Left hindlimb (tissue), 1 donor: ENCODE data around the gene HFE.
"Not testable (repeated sequence)": the region's sequence is repeated elsewhere in the genome, so short reads cannot be mapped to it uniquely, and the experiment has no call there.

Experiments
- DNase-seq: peaks from one replicate; pipeline ENCODE4 v3.0.0-alpha.2; 2018

The HFE gene

DNA sequence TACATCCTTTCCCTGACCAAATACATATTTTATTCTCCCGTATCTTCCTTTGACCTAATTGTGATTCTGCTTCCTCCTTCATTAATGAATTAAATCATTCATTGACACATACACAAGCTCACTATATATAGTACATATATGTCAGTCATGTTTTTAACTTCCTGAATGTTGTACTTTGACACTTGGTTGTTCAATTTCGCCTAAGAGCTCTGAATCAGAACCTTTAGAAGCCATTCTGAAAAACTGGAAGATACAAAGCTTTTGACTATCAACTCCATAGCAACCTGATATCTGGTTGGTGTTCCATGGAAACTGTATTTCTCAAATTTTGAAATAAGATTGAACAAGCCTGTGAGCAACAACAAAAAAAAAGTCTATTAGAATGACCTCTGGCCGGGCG, 27.3 kb upstream of the HFE start:
- DNase-seq, result no peak

- DNase-seq, result no peak
Observed at GRCh38 chr6:26064619-26065257, 22.5 kb upstream of the HFE start.

DNA sequence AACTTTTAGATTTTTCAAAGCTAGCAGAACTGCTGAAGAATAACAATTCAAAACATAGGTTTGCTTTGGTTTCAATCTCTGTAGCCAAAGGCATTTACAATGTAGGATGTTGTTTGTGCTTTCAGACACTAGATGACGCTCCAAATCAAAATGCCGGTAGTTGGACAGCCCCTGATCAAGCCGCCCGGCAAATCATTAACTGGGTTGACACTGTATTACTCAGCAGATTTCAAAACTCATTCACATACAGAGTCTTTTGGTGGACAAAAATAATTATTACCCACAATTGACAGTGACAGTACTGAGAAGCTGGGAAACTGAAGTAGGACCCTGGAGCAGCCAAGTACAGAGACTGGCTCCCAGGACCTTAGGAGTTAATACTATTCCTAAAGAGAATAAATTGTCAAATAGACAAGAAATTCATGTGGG, 21.3 kb upstream of the HFE start:
- peak; percentile 52 for DNase-seq

GRCh38 chr6:26067367-26067766, 19.9 kb upstream of the HFE start:
- no peak for DNase-seq

DNA sequence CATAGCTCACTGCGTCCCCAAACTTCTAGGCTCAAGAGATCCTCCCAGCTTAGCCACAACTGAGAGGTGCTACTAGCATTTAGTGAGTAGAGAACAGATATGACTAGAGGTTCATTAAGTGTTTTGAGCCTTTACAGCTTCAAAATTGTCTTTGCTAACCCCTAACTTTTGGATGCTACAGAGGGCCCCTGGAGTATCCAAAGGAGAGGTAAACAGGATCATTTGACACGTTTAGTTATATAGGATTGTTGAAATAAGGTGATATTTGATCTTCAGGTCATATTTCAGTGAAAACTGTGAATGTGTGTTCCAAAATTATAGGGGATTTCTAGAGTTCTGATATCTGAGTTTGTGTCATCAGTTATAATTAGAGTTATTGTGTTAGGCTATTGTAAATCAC, 19.2 kb upstream of the HFE start:
- DNase-seq, result no peak

- DNase-seq, result no peak
Observed at GRCh38 chr6:26071135-26071534, 16.1 kb upstream of the HFE start.

DNA sequence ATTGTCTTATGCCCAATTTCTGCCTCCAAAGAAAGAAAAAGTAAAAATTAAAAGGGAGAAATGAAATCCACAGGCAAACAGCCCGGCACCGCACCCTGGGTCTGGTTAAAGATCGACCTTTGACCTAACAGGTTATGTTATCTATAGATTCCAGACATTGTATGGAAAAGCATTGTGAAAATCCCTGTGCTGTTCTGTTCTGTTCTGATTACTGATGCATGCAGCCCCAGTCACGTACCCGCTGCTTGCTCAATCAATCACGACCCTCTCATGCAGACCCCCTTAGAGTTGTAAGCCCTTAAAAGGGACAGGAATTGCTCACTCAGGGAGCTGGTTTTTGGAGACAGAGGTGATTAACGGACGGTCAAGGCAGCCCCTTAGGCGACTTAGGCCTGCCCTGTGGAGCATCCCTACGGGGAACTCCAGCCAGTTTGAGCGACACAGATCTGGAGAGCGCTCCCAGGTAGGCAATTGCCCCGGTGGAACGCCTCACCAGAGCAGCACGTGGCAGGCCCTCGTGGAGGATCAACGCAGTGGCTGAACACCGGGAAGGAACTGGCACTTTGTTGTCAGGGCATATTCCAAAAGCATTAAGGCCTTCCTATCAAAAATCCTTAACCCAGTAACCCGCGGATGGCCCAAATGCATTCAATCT, 12.0 kb upstream of the HFE start:
- no peak for DNase-seq

- not testable (repeated sequence) for DNase-seq
Observed at GRCh38 chr6:26078066-26078465, 9.2 kb upstream of the HFE start.

DNA sequence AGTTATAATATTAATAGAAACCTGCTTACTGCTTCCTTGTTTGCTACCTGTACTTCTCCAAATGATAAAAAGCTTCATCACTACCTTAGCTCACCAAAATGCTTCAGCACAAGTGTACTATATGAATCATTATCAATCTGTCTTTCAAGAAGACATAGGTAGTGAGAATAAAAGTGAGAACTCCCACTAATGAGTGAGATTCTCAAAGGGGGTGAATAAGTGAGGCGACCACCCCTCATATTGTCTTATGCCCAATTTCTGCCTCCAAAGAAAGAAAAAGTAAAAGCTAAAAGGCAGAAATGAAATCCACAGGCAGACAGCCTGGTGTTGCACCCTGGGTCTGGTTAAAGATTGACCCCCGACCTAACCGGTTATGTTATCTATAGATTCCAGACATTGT, 6.1 kb upstream of the HFE start:
- not testable (repeated sequence) for DNase-seq

- DNase-seq, result no peak
Observed at GRCh38 chr6:26086211-26086610, 1.0 kb upstream of the HFE start.

DNA sequence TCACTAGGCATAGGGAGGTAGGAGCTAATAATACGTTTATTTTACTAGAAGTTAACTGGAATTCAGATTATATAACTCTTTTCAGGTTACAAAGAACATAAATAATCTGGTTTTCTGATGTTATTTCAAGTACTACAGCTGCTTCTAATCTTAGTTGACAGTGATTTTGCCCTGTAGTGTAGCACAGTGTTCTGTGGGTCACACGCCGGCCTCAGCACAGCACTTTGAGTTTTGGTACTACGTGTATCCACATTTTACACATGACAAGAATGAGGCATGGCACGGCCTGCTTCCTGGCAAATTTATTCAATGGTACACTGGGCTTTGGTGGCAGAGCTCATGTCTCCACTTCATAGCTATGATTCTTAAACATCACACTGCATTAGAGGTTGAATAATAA, 1.1 kb downstream of the HFE start:
- DNase-seq, result no peak

GRCh38 chr6:26089272-26089671, 2.0 kb downstream of the HFE start:
- no peak for DNase-seq

DNA sequence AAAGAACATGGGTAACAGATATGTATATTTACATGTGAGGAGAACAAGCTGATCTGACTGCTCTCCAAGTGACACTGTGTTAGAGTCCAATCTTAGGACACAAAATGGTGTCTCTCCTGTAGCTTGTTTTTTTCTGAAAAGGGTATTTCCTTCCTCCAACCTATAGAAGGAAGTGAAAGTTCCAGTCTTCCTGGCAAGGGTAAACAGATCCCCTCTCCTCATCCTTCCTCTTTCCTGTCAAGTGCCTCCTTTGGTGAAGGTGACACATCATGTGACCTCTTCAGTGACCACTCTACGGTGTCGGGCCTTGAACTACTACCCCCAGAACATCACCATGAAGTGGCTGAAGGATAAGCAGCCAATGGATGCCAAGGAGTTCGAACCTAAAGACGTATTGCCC, 5.2 kb downstream of the HFE start:
- no peak for DNase-seq

DNA sequence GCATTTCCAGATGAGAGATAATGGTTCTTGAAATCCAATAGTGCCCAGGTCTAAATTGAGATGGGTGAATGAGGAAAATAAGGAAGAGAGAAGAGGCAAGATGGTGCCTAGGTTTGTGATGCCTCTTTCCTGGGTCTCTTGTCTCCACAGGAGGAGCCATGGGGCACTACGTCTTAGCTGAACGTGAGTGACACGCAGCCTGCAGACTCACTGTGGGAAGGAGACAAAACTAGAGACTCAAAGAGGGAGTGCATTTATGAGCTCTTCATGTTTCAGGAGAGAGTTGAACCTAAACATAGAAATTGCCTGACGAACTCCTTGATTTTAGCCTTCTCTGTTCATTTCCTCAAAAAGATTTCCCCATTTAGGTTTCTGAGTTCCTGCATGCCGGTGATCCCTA, 6.8 kb downstream of the HFE start:
- no peak for DNase-seq

DNA sequence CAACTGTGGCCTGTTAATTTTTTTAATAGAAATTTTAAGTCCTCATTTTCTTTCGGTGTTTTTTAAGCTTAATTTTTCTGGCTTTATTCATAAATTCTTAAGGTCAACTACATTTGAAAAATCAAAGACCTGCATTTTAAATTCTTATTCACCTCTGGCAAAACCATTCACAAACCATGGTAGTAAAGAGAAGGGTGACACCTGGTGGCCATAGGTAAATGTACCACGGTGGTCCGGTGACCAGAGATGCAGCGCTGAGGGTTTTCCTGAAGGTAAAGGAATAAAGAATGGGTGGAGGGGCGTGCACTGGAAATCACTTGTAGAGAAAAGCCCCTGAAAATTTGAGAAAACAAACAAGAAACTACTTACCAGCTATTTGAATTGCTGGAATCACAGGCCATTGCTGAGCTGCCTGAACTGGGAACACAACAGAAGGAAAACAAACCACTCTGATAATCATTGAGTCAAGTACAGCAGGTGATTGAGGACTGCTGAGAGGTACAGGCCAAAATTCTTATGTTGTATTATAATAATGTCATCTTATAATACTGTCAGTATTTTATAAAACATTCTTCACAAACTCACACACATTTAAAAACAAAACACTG, 10.1 kb downstream of the HFE start:
- no peak for DNase-seq

DNA sequence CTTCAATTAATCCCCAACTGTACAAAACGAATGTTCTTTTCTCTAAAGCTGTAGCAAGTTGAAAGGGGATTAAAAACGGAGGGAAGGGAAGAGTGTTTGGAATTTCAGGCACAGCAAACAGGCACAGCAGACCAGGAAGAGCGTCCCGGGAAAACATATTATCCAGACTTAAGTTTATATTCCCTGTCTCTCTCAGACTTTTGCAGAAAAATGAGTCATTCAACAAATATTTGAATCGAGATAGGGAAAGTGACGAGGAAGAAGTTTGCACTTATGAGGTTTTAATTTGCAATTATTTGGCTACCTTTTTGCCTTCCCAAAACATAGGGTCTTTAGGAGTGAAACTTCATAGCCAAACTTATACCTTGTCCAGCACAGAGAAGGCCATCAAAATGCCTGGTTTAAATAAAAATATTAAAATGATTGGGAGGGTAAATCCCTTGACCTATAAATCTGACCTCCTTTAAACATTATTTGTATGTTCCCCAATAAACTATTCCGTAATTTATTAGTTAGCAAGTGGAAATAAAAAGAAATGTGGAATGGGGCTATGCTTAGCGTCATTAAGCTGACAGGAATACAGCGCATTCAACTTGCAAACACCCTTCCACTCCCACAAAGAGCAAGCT, 16.0 kb downstream of the HFE start:
- DNase-seq, result no peak

DNA sequence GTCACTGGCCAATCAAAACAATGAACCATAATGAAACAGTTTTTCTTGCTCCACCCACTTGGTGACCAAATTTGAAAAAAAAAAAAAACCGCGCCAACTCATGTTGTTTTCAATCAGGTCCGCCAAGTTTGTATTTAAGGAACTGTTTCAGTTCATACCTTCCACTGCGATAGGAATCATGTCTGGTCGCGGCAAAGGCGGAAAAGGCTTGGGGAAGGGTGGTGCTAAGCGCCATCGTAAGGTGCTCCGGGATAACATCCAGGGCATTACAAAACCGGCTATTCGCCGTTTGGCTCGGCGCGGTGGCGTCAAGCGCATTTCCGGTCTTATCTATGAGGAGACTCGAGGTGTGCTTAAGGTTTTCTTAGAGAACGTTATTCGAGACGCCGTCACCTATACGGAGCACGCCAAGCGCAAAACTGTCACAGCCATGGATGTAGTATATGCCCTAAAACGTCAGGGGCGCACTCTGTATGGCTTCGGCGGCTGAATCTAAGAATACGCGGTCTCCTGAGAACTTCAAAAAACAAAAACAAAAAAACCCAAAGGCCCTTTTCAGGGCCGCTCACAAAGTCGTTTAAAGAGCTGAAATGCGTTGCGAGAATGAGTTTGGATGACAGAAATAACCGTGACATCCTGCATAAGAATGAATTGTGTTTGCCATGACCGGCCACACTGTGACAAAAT, 16.7 kb downstream of the HFE start:
- peak; percentile 90 for DNase-seq

DNA sequence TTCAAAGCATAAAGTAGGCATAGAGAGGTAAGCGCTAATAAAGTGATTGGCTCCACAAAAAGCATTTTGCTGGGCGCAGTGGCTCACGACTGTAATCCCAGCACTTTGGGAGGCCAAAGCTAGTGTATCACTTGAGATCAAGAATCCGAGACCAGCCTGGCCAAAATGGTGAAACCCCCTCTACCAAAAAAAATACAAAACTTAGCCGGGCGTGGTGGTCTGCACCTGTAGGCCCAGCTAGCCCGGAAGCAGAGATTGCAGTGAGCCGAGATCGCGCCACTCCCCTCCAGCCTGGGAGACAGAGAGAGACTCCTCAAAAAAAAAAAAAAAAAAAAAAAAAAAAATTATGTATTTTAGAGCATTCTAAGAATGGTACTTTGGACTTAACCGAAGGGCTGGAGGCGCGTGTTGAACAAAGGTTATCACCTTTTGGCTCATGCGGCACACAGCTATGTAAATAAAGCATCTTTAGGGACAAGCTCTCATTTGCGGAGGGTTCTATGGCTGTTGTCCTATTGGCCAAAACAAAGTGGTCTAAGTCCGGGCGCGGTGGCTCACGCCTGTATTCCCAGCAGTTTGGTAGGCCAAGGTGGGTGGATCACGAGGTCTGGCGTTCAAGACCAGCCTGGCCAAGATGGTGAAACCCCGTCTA, 17.4 kb downstream of the HFE start:
- no peak for DNase-seq

DNA sequence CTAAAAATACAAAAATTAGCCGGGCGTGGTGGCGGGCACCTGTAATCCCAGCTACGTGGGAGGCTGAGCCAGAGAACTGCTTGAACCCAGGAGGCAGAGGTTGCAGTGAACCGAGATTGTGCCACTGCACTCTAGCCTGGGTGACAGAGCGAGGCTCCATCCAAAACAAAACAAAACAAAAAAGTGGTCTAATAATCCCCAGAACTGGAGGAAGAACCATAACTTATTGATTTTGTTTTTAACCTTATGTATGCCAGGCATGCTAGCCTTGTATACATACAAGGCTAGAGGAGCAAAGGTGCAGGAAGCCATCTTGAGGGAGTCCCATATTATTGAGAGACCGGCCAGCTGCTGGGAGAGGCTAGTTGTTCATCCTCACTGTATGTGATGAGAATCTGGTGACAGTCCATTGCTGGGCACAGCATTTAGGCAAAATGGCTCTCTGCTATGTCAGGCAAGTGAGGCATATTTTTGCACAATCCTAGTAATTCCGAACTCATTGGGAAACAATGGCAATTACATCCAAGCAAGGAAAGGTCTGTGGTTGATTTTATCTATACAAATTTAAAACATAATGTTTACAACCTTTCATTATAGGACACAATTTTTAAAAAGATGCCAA, 18.0 kb downstream of the HFE start:
- DNase-seq, result no peak

- DNase-seq, result no peak
Observed at GRCh38 chr6:26105842-26106241, 18.6 kb downstream of the HFE start.

- DNase-seq, result no peak
Observed at GRCh38 chr6:26107935-26108334, 20.7 kb downstream of the HFE start.

DNA sequence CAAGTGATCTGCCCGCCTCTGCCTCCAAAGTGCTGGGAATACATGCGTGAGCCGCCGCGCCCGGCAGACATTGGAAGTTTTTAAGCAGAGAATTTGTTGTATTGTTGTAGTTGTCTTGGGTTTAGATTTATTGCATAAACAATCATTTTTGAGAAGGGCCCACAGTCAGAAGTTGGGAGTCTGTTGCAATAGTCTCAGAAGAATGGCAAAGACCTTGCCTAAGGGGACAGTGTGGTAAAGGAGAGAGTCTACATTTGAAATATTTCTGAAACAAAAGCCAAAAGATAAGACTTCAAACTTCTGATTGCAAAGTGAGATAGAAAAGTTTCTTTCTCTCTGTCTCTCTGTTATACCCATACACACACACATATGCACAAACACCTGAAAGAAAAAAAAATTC, 22.5 kb downstream of the HFE start:
- no peak for DNase-seq

- DNase-seq, result no peak
Observed at GRCh38 chr6:26113570-26113969, 26.3 kb downstream of the HFE start.
